ENCODE measurements around the gene CNN2.

DNA sequence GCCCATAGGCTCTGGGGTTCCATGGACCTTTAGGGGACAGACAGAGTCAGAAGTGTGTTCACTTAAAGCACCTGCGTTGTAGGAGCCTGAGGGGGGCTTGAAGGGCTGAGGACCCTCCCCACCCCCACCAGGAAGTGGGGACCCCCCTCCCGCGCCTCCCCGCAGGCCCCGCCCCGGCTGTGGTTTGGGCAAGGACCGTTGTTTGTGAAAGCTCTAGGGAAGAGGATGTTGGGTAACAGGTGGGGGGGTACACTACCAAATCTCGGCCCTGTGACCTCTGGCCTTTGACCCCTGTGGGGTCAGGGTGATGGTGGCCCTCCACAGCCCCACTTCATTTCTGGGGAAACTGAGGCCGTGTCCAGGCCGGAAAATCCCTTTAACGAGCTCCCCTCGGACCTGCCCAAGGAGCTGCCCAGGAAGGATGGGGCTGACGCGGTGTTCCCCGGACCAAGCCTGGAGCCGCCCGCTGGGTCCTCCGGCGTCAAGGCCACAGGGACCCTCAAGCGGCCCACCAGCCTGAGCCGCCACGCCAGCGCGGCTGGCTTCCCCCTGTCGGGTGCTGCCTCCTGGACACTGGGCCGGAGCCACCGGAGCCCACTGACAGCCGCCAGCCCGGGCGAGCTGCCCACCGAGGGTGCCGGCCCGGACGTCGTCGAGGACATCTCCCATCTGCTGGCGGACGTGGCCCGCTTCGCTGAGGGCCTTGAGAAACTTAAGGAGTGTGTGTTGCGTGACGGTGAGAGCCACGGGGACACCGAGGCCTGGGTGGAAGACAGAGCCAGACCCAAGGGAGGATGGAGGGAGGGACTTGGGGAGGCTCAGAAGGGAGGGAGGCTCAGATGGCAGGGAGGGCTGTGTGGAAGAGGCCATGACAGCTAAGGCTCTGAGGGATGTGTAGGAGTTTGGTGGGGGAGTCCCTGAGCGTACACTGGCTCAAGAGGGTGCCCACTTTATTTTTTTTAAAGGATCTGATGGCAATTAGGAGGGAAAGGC is 41.9 kb downstream of the CNN2 start:
- TF ChIP-seq, protein P1, sequence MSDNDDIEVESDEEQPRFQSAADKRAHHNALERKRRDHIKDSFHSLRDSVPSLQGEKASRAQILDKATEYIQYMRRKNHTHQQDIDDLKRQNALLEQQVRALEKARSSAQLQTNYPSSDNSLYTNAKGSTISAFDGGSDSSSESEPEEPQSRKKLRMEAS (IDR thresholded peaks at IDR 0.05), result no peak
- TF ChIP-seq, protein P2, sequence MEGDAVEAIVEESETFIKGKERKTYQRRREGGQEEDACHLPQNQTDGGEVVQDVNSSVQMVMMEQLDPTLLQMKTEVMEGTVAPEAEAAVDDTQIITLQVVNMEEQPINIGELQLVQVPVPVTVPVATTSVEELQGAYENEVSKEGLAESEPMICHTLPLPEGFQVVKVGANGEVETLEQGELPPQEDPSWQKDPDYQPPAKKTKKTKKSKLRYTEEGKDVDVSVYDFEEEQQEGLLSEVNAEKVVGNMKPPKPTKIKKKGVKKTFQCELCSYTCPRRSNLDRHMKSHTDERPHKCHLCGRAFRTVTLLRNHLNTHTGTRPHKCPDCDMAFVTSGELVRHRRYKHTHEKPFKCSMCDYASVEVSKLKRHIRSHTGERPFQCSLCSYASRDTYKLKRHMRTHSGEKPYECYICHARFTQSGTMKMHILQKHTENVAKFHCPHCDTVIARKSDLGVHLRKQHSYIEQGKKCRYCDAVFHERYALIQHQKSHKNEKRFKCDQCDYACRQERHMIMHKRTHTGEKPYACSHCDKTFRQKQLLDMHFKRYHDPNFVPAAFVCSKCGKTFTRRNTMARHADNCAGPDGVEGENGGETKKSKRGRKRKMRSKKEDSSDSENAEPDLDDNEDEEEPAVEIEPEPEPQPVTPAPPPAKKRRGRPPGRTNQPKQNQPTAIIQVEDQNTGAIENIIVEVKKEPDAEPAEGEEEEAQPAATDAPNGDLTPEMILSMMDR (IDR thresholded peaks at IDR 0.05), result no peak
- TF ChIP-seq ESRRA (IDR thresholded peaks at IDR 0.05; ENCODE audit: borderline replicate concordance, low read length) (no peak), POLR2A (IDR thresholded peaks at IDR 0.05; ENCODE audit: low read length) (no peak)
- TF ChIP-seq, protein P3, sequence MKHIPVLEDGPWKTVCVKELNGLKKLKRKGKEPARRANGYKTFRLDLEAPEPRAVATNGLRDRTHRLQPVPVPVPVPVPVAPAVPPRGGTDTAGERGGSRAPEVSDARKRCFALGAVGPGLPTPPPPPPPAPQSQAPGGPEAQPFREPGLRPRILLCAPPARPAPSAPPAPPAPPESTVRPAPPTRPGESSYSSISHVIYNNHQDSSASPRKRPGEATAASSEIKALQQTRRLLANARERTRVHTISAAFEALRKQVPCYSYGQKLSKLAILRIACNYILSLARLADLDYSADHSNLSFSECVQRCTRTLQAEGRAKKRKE (CRISPR knock-in tag; IDR thresholded peaks at IDR 0.05; ENCODE audit: low read depth), result no peak
- TF ChIP-seq, protein P4, sequence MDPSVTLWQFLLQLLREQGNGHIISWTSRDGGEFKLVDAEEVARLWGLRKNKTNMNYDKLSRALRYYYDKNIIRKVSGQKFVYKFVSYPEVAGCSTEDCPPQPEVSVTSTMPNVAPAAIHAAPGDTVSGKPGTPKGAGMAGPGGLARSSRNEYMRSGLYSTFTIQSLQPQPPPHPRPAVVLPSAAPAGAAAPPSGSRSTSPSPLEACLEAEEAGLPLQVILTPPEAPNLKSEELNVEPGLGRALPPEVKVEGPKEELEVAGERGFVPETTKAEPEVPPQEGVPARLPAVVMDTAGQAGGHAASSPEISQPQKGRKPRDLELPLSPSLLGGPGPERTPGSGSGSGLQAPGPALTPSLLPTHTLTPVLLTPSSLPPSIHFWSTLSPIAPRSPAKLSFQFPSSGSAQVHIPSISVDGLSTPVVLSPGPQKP (IDR thresholded peaks at IDR 0.05; ENCODE audit: low read depth, low read length), result no peak
